ENCODE measurements around the gene EVI5.

DNA sequence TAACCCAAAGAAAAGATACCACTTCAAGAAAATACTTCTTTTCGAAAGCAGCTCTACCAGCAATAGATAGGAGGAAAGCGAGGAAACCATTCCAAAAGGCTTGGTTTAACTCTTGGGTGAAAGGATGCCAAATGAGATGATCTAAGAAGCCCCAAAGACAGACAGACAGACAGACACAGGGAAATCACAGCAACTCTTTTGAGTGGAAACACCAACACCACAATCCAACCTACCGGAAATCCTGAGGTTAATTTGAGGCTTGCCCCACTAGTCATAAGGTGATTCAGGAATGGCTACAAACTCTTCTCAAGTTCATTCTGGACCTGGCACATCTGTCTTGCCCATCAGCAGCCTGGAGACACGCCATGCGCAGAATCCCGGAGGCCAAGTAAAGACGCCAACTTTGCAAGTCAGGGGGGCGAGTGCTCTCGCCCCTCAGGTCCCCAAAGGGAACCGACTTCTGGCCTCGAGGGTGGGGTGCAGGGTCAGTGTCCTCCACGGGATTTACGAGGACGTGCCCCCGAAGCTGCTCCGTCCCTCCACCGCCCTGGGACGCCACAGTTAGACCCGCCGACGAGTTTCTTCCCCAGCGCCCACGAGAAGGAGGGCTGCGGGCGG lies 778 bp downstream of the EVI5 start:
- TF ChIP-seq, protein P1, sequence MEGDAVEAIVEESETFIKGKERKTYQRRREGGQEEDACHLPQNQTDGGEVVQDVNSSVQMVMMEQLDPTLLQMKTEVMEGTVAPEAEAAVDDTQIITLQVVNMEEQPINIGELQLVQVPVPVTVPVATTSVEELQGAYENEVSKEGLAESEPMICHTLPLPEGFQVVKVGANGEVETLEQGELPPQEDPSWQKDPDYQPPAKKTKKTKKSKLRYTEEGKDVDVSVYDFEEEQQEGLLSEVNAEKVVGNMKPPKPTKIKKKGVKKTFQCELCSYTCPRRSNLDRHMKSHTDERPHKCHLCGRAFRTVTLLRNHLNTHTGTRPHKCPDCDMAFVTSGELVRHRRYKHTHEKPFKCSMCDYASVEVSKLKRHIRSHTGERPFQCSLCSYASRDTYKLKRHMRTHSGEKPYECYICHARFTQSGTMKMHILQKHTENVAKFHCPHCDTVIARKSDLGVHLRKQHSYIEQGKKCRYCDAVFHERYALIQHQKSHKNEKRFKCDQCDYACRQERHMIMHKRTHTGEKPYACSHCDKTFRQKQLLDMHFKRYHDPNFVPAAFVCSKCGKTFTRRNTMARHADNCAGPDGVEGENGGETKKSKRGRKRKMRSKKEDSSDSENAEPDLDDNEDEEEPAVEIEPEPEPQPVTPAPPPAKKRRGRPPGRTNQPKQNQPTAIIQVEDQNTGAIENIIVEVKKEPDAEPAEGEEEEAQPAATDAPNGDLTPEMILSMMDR (IDR thresholded peaks at IDR 0.05; ENCODE audit: low read depth, low read length) = no peak
- no peak for TF ChIP-seq EZH2phosphoT487 (IDR thresholded peaks at IDR 0.05; ENCODE audit: low read depth)

Measured in OCI-LY3 (cell line).